SK-N-SH (cell line): ENCODE measurements around the gene FMR1NB. TPM values are rescaled to one million over a fixed set of nuclear protein-coding genes. Genes with fewer than 3 reads are reported as not detected.

Source experiments
- CTCF ChIA-PET: fragments of 300-600, 350-600 bp; formaldehyde crosslinking; extraction: SDS; loops from one replicate; lab custom pipeline; 2021; lab: Yijun Ruan, JAX
- POLR2A ChIA-PET: fragments of 350-600 bp; sonication (Branson Sonifier 250); formaldehyde crosslinking; extraction: SDS; loops from one replicate; lab custom pipeline; 2020; ENCODE audit warnings: antibody characterized with exemption, inconsistent platforms; lab: Yijun Ruan, JAX
- DNase-seq: peaks from one replicate; pipeline ENCODE4 v3.0.0; 2012
- H2AFZ ChIP-seq: fragments of 200-600 bp; sonication (generic); 2 replicates; pipeline ENCODE4 v1.8.1; 2016; ENCODE audit warnings: antibody characterized with exemption, mild to moderate bottlenecking, low read depth
- H3F3A ChIP-seq: fragments of 200-600 bp; sonication (generic); replicated peaks from 2 replicates; pipeline ENCODE3; 2016; ENCODE audit warnings: antibody characterized with exemption, mild to moderate bottlenecking; ENCODE audit not compliant: insufficient read depth
- H3K27ac ChIP-seq, 2 experiments: fragments of 200-500 bp in 1 of 2; fragments of 200-600 bp in 1 of 2; sonication (Bioruptor generic) in 1 of 2; sonication (generic), shearing (Covaris generic) in 1 of 2; 2 replicates each; pipeline versions ENCODE4 v1.5.1 to v1.6.1; 2014 to 2016; ENCODE audit warnings: low read depth in 2 of 2, inconsistent platforms in 1 of 2, low read length in 1 of 2, mild to moderate bottlenecking in 1 of 2, mixed read lengths in 1 of 2
- H3K27me3 ChIP-seq: fragments of 200-600 bp; sonication (generic), shearing (Covaris generic); 2 replicates; pipeline ENCODE4 v1.6.1; 2016; ENCODE audit warnings: mixed run types; ENCODE audit not compliant: insufficient read depth
- H3K36me3 ChIP-seq, 2 experiments: fragments of 200-500 bp in 1 of 2; fragments of 200-600 bp in 1 of 2; sonication (Bioruptor generic) in 1 of 2; sonication (generic) in 1 of 2; replicated peaks in 1 of 2; 2 replicates each; pipeline versions ENCODE3 to v1.5.1; 2014 to 2016; ENCODE audit warnings: low read length in 1 of 2, mild to moderate bottlenecking in 1 of 2; ENCODE audit not compliant: insufficient read depth in 2 of 2, control insufficient read depth in 1 of 2
- H3K4me1 ChIP-seq, 2 experiments: fragments of 200-500 bp in 1 of 2; fragments of 200-600 bp in 1 of 2; sonication (Bioruptor generic) in 1 of 2; sonication (generic), shearing (Covaris generic) in 1 of 2; 2 replicates each; pipeline versions ENCODE4 v1.5.1 to v1.6.1; 2014 to 2016; ENCODE audit warnings: low read depth in 1 of 2, low read length in 1 of 2, mixed run types in 1 of 2; ENCODE audit not compliant: insufficient read depth in 2 of 2, control insufficient read depth in 1 of 2
- H3K4me2 ChIP-seq: fragments of 200-600 bp; sonication (generic), shearing (Covaris generic); 2 replicates; pipeline ENCODE4 v1.6.1; 2017; ENCODE audit warnings: mixed run types
- H3K4me3 ChIP-seq, 2 experiments: fragments of 200-500 bp in 1 of 2; fragments of 200-600 bp in 1 of 2; sonication (Bioruptor generic) in 1 of 2; sonication (generic), shearing (Covaris generic) in 1 of 2; 2 replicates each; pipeline versions ENCODE4 v1.5.1 to v1.8.1; 2014 to 2016; ENCODE audit warnings: low read depth in 2 of 2, inconsistent platforms in 1 of 2, low read length in 1 of 2, mild to moderate bottlenecking in 1 of 2, mixed read lengths in 1 of 2, moderate library complexity in 1 of 2
- H3K79me2 ChIP-seq: fragments of 200-600 bp; sonication (generic); 2 replicates; pipeline ENCODE4 v1.8.1; 2017; ENCODE audit warnings: mild to moderate bottlenecking; ENCODE audit not compliant: insufficient read depth
- H3K9ac ChIP-seq: fragments of 200-600 bp; sonication (generic); 2 replicates; pipeline ENCODE4 v1.6.1; 2017; ENCODE audit warnings: mixed run types
- H3K9me2 ChIP-seq: fragments of 200-600 bp; sonication (generic); 2 replicates; pipeline ENCODE4 v1.6.1; 2017; ENCODE audit warnings: mixed run types
- H3K9me3 ChIP-seq: fragments of 200-600 bp; sonication (generic); 2 replicates; pipeline ENCODE4 v1.6.1; 2017; ENCODE audit warnings: mixed run types, mild to moderate bottlenecking, moderate library complexity
- H4K20me1 ChIP-seq: fragments of 200-600 bp; sonication (generic); 2 replicates; pipeline ENCODE4 v1.6.1; 2017; ENCODE audit warnings: mild to moderate bottlenecking, mixed run types; ENCODE audit not compliant: insufficient read depth
- CHD2 ChIP-seq: fragments of 150-350 bp; IDR thresholded peaks from 2 replicates; pipeline ENCODE4 v1.6.1; 2018; ENCODE audit warnings: low read length; ENCODE audit not compliant: partially characterized antibody
- EZH2phosphoT487 ChIP-seq: fragments of 200-600 bp; sonication (generic); IDR thresholded peaks from 2 replicates; pipeline ENCODE4 v1.6.1; 2017; ENCODE audit warnings: low read depth, mixed run types, mild to moderate bottlenecking, antibody characterized with exemption, moderate library complexity, borderline replicate concordance
- FOSL2 ChIP-seq: IDR thresholded peaks from 2 replicates; pipeline ENCODE4 v1.4.0; 2012; ENCODE audit warnings: low read depth, mild to moderate bottlenecking, moderate library complexity, borderline replicate concordance
- FOXJ3 ChIP-seq: sonication (generic); formaldehyde crosslinking; IDR thresholded peaks from 2 replicates; pipeline ENCODE4 v1.5.1; 2020; ENCODE audit warnings: mild to moderate bottlenecking, missing genetic modification reagents
- FOXM1 ChIP-seq: IDR thresholded peaks from 2 replicates; pipeline ENCODE4 v1.4.0; 2012; ENCODE audit warnings: low read depth, mild to moderate bottlenecking
- GABPA ChIP-seq: IDR thresholded peaks from 2 replicates; pipeline ENCODE4 v1.4.0; 2012; ENCODE audit warnings: low read depth, mild to moderate bottlenecking
- GATA2 ChIP-seq: sonication (generic); formaldehyde crosslinking; IDR thresholded peaks from 2 replicates; pipeline ENCODE4 v1.5.0; 2020; ENCODE audit warnings: mild to moderate bottlenecking, missing genetic modification reagents
- MEF2A ChIP-seq: IDR thresholded peaks from 2 replicates; pipeline ENCODE4 v1.4.0; 2012; ENCODE audit warnings: low read depth, borderline replicate concordance
- MXI1 ChIP-seq: IDR thresholded peaks from 2 replicates; pipeline ENCODE4 v1.6.1; 2012; ENCODE audit warnings: mild to moderate bottlenecking, low read depth, low read length, improper control_type of control experiment
- NFIC ChIP-seq: IDR thresholded peaks from 2 replicates; pipeline ENCODE4 v1.4.0; 2012; ENCODE audit warnings: borderline replicate concordance
- POLR2AphosphoS5 ChIP-seq: IDR thresholded peaks from 2 replicates; pipeline ENCODE4 v1.6.1; 2012; ENCODE audit warnings: low read depth, low read length
- RFX5 ChIP-seq: IDR thresholded peaks from 2 replicates; pipeline ENCODE4 v1.6.1; 2012; ENCODE audit warnings: mild to moderate bottlenecking, improper control_type of control experiment, low read length
- RXRA ChIP-seq: IDR thresholded peaks from 2 replicates; pipeline ENCODE4 v1.4.0; 2012; ENCODE audit warnings: low read depth, mild to moderate bottlenecking, borderline replicate concordance
- SIN3A ChIP-seq: IDR thresholded peaks from 2 replicates; pipeline ENCODE4 v1.6.1; 2012; ENCODE audit warnings: low read depth, mild to moderate bottlenecking, low read length, moderate library complexity, borderline replicate concordance
- SMC3 ChIP-seq: IDR thresholded peaks from 2 replicates; pipeline ENCODE4 v1.6.1; 2012; ENCODE audit warnings: low read depth, low read length, improper control_type of control experiment
- TAF1 ChIP-seq: IDR thresholded peaks from 2 replicates; pipeline ENCODE4 v1.6.1; 2012; ENCODE audit warnings: low read depth, mild to moderate bottlenecking, low read length, moderate library complexity, borderline replicate concordance
- TEAD4 ChIP-seq: IDR thresholded peaks from 2 replicates; pipeline ENCODE4 v1.4.0; 2012; ENCODE audit warnings: mild to moderate bottlenecking, borderline replicate concordance; ENCODE audit not compliant: insufficient read depth
- YY1 ChIP-seq: IDR thresholded peaks from 2 replicates; pipeline ENCODE4 v1.4.0; 2012; ENCODE audit warnings: low read depth, mild to moderate bottlenecking
- WGBS: methylation state at CpG from one replicate; pipeline ENCODE4 v1.1.6; 2017; ENCODE audit warnings: low lambda C conversion rate; 5-methylcytosine and 5-hydroxymethylcytosine counted together
- polyA plus RNA-seq, 3 experiments: library from polyadenylated mRNA; depleted of rRNA; stranded (reverse); fragments of >200 nt; gene quantifications; 2 replicates each; pipeline ENCODE4 v1.2.3, GENCODE V29; 2012
- TF ChIP-seq, protein P1 (sequence below): fragments of 150-350 bp; IDR thresholded peaks from 2 replicates; pipeline ENCODE4 v1.6.1; 2016; ENCODE audit warnings: mild to moderate bottlenecking, low read depth, low read length

Gene FMR1NB
- polyA plus RNA-seq, 1 of the 3 experiments (the other 2 are of a cell fraction): not detected

- TF ChIP-seq YY1: no peak
Measured at GRCh38 chrX:148051973-148052372, 70.8 kb downstream of the FMR1NB start (continued).

DNA sequence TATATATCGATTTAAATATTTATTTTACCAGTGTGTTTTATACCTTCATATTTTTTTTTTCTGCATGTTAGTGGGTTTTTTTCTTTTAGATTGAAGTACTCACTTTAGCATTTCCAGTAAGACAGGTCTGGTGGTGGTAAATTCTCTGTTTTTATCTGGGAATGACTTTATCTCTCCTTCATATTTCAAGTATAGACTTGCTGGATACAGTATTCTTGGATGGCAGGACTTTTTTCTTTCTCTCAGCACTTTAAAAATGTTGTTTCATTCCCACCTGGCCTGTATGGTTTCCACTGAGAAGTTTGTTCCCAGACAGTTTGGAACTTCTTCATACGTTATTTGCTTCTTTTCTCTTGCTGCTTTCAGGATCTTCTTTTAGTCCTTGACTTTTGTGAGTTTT is 86.1 kb downstream of the FMR1NB start:
- H3K27ac ChIP-seq: no peak overlapping the region
- H3K27me3 ChIP-seq: no peaks in the 10 kb centered on the region
- ChIA-PET CTCF (no interaction called here), POLR2A (no interaction called here)
- H3K9me3 ChIP-seq: peaks cover 7% of the 10 kb centered on the region; the same call in 1 of the 2 replicates
- 15% methylated on average over 2 of the region's 2 CpGs for WGBS
- no peaks in the 10 kb centered on the region for H4K20me1 ChIP-seq
- no peaks in the 10 kb centered on the region for H3F3A ChIP-seq
- H3K79me2 ChIP-seq: no peaks in the 10 kb centered on the region
- H3K9ac ChIP-seq: no peak overlapping the region
- DNase-seq: no peak
- H3K4me1 ChIP-seq: no peaks in the 10 kb centered on the region
- no peaks in the 10 kb centered on the region for H3K36me3 ChIP-seq
- TF ChIP-seq RXRA (no peak), TEAD4 (no peak), SIN3A (no peak), FOXM1 (no peak), CHD2 (no peak), RFX5 (no peak), POLR2AphosphoS5 (no peak), GABPA (no peak), NFIC (no peak), MXI1 (no peak), FOSL2 (no peak), MEF2A (no peak), SMC3 (no peak), GATA2 (CRISPR knock-in tag) (no peak), TAF1 (no peak), EZH2phosphoT487 (no peak), FOXJ3 (CRISPR knock-in tag) (no peak)
- TF ChIP-seq, protein P1, sequence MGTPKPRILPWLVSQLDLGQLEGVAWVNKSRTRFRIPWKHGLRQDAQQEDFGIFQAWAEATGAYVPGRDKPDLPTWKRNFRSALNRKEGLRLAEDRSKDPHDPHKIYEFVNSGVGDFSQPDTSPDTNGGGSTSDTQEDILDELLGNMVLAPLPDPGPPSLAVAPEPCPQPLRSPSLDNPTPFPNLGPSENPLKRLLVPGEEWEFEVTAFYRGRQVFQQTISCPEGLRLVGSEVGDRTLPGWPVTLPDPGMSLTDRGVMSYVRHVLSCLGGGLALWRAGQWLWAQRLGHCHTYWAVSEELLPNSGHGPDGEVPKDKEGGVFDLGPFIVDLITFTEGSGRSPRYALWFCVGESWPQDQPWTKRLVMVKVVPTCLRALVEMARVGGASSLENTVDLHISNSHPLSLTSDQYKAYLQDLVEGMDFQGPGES: no peak
- H2AFZ ChIP-seq: no peak overlapping the region
- no peak overlapping the region for H3K4me3 ChIP-seq
- no peaks in the 10 kb centered on the region; the same call in 1 of the 2 replicates for H3K9me2 ChIP-seq
- no peak overlapping the region for H3K4me2 ChIP-seq
